Mesenchymal stem cell (in vitro differentiated cells and primary cell): Measurements from ENCODE around the gene CNBD2.
"Not testable (repeated sequence)": the region's sequence is repeated elsewhere in the genome, so short reads cannot be mapped to it uniquely, and the experiment has no call there.

Experiments
- DNase-seq: peaks from one replicate; pipeline ENCODE4 v3.0.0-alpha.2; 2013
- H2AFZ ChIP-seq: one replicate; pipeline ENCODE4 v1.6.1; 2013; ENCODE audit warnings: low read depth, mild to moderate bottlenecking, control low read depth, inconsistent platforms, low read length, moderate library complexity
- H2AK5ac ChIP-seq: 2 replicates; pipeline ENCODE4 v1.6.1; 2013; ENCODE audit warnings: low read length, moderate library complexity, mild to moderate bottlenecking, inconsistent platforms; ENCODE audit not compliant: severe bottlenecking
- H2BK120ac ChIP-seq: one replicate; pipeline ENCODE4 v1.6.1; 2013; ENCODE audit warnings: low read depth, mild to moderate bottlenecking, inconsistent platforms, low read length, moderate library complexity
- H2BK12ac ChIP-seq, 2 experiments: one replicate each; pipeline ENCODE4 v1.6.1; 2013; ENCODE audit warnings: inconsistent platforms in 2 of 2, low read length in 2 of 2, mild to moderate bottlenecking in 2 of 2, moderate library complexity in 2 of 2, control low read depth in 1 of 2
- H2BK15ac ChIP-seq: one replicate; pipeline ENCODE4 v1.6.1; 2013; ENCODE audit warnings: mild to moderate bottlenecking, low read depth, inconsistent platforms; ENCODE audit not compliant: poor library complexity, severe bottlenecking
- H2BK5ac ChIP-seq: 2 replicates; pipeline ENCODE4 v1.6.1; 2013; ENCODE audit warnings: low read depth, mild to moderate bottlenecking, low read length, control low read depth, inconsistent platforms; ENCODE audit not compliant: poor library complexity, severe bottlenecking
- H3K14ac ChIP-seq, 2 experiments: one replicate each; pipeline ENCODE4 v1.6.1; 2013; ENCODE audit warnings: inconsistent platforms in 2 of 2, low read length in 2 of 2, control low read depth in 1 of 2, mild to moderate bottlenecking in 1 of 2, moderate library complexity in 1 of 2
- H3K18ac ChIP-seq, 2 experiments: one replicate each; pipeline ENCODE4 v1.6.1; 2013; ENCODE audit warnings: inconsistent platforms in 2 of 2, low read length in 2 of 2, control low read depth in 1 of 2, low read depth in 1 of 2, mild to moderate bottlenecking in 1 of 2
- H3K23ac ChIP-seq, 2 experiments: one replicate each; pipeline ENCODE4 v1.6.1; 2013; ENCODE audit warnings: inconsistent platforms in 2 of 2, low read length in 2 of 2, mild to moderate bottlenecking in 2 of 2, moderate library complexity in 2 of 2, control low read depth in 1 of 2
- H3K27ac ChIP-seq: 2 replicates; pipeline ENCODE4 v1.5.1; 2013; ENCODE audit warnings: mild to moderate bottlenecking, moderate library complexity, low read length, control low read depth, inconsistent platforms; ENCODE audit not compliant: poor library complexity, severe bottlenecking
- H3K27me3 ChIP-seq, 2 experiments: 2 replicates each; pipeline versions ENCODE4 v1.6.1 to v1.7.0; 2013; ENCODE audit warnings: low read length in 2 of 2, mild to moderate bottlenecking in 2 of 2, moderate library complexity in 2 of 2, control low read depth in 1 of 2, inconsistent platforms in 1 of 2; ENCODE audit not compliant: control insufficient read depth in 1 of 2, insufficient read depth in 1 of 2
- H3K36me3 ChIP-seq, 2 experiments: 2 replicates each; pipeline versions ENCODE4 v1.6.1 to v1.7.0; 2013; ENCODE audit warnings: low read length in 2 of 2, control low read depth in 1 of 2, inconsistent platforms in 1 of 2, low read depth in 1 of 2, mild to moderate bottlenecking in 1 of 2; ENCODE audit not compliant: insufficient read depth in 2 of 2, control insufficient read depth in 1 of 2
- H3K4ac ChIP-seq, 2 experiments: one replicate each; pipeline ENCODE4 v1.6.1; 2013; ENCODE audit warnings: inconsistent platforms in 2 of 2, low read length in 2 of 2, mild to moderate bottlenecking in 2 of 2, moderate library complexity in 2 of 2, control low read depth in 1 of 2, low read depth in 1 of 2
- H3K4me1 ChIP-seq: 2 replicates; pipeline ENCODE4 v1.6.1; 2013; ENCODE audit warnings: low read depth, low read length, control low read depth; ENCODE audit not compliant: control insufficient read depth, insufficient read depth
- H3K4me2 ChIP-seq: 2 replicates; pipeline ENCODE4 v1.6.1; 2013; ENCODE audit warnings: low read length, mild to moderate bottlenecking, inconsistent platforms; ENCODE audit not compliant: poor library complexity, severe bottlenecking
- H3K4me3 ChIP-seq, 2 experiments: 2 replicates each; pipeline versions ENCODE4 v1.5.1 to v1.7.0; 2013; ENCODE audit warnings: low read length in 2 of 2, mild to moderate bottlenecking in 2 of 2, control low read depth in 1 of 2, low read depth in 1 of 2; ENCODE audit not compliant: insufficient read depth in 1 of 2
- H3K79me1 ChIP-seq: replicated peaks from 2 replicates; pipeline ENCODE4 v1.6.1; 2013; ENCODE audit warnings: mild to moderate bottlenecking, control low read depth, low read length, inconsistent platforms; ENCODE audit not compliant: poor library complexity, severe bottlenecking
- H3K9ac ChIP-seq: 2 replicates; pipeline ENCODE4 v1.7.0; 2013; ENCODE audit warnings: mild to moderate bottlenecking, low read length, moderate library complexity
- H3K9me3 ChIP-seq: 2 replicates; pipeline ENCODE4 v1.7.0; 2013; ENCODE audit warnings: mild to moderate bottlenecking, low read length; ENCODE audit not compliant: control insufficient read depth
- H4K8ac ChIP-seq: one replicate; pipeline ENCODE4 v1.6.1; 2013; ENCODE audit warnings: inconsistent platforms, mild to moderate bottlenecking, low read length, moderate library complexity
- H4K91ac ChIP-seq: one replicate; pipeline ENCODE4 v1.6.1; 2013; ENCODE audit warnings: mild to moderate bottlenecking, low read length, inconsistent platforms
- WGBS: methylation state at CpG from one replicate; pipeline ENCODE4 v1.1.7; 2013; ENCODE audit warnings: mixed read lengths; 5-methylcytosine and 5-hydroxymethylcytosine counted together

The CNBD2 gene

GRCh38 chr20:36053863-36054518 lies 85.6 kb downstream of the CNBD2 start:
- 90% methylated on average over 9 of the region's 9 CpGs for WGBS
- H3K23ac ChIP-seq, H3K4ac ChIP-seq, H2AFZ ChIP-seq, H3K9ac ChIP-seq, H3K9me3 ChIP-seq, H3K79me1 ChIP-seq, H3K4me1 ChIP-seq, H2BK5ac ChIP-seq, H3K18ac ChIP-seq, H4K91ac ChIP-seq, H2BK15ac ChIP-seq, H3K4me3 ChIP-seq, H3K4me2 ChIP-seq, H3K14ac ChIP-seq, H2AK5ac ChIP-seq, H3K36me3 ChIP-seq, H3K27me3 ChIP-seq, H2BK120ac ChIP-seq, H2BK12ac ChIP-seq, H3K27ac ChIP-seq, H4K8ac ChIP-seq, DNase-seq: not testable (repeated sequence)

DNA sequence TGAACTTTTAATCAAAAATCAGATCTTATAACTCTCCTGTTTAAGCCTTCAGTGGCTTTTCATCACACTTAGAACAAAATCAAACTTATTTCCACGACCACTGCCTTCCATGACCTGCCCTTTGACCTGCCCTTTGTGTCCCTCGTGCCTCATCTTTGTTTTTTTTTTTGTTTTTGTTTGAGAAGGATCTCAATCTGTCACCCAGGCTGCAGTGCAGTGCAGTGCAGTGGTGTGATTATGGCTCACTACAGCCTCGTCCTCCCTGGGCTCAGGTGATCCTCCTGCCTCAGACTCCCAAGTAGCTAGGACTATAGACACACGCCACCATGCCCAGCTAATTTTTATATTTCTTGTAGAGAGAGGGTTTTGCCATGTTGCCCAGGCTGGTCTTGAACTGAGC lies 86.8 kb downstream of the CNBD2 start:
- peaks cover 0 to 5% of the 10 kb centered on the region in 2 experiments for H3K27me3 ChIP-seq

DNA sequence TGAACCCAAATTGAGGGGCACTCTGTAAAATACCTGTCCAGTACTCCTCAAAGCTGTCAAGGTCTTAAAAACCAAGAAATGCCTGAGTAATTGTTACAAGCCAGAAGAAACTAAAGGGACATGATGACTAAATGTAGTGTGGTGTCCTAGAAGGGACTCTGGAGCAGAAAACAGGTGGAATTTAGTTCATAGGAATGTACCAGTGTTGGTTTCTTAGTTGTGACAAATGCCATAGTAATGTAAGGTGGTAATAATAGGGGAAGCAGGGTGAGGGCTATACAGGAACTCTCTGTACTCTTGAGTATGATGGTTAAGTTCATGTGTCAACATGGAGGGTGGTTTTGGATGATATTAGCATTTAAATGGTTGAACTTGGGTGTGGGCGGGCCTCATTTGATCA lies 92.3 kb downstream of the CNBD2 start:
- H2BK5ac ChIP-seq = no peak overlapping the region
- no peak overlapping the region for H2AFZ ChIP-seq
- no peak overlapping the region for H3K27ac ChIP-seq
- no peaks in the 10 kb centered on the region for H3K36me3 ChIP-seq
- no peak overlapping the region for H2BK12ac ChIP-seq
- H3K27me3 ChIP-seq = no peaks in the 10 kb centered on the region
- DNase-seq = no peak
- no peak overlapping the region for H3K4me2 ChIP-seq
- no peak overlapping the region for H4K91ac ChIP-seq
- no peak overlapping the region for H2BK120ac ChIP-seq
- no peak overlapping the region for H3K4me3 ChIP-seq
- no peaks in the 10 kb centered on the region for H3K9me3 ChIP-seq
- H3K18ac ChIP-seq = no peak overlapping the region
- no peak overlapping the region for H3K4ac ChIP-seq
- no peak overlapping the region for H3K9ac ChIP-seq
- no peak overlapping the region for H4K8ac ChIP-seq
- H3K79me1 ChIP-seq = no peaks in the 10 kb centered on the region
- no peak overlapping the region for H3K23ac ChIP-seq
- H3K4me1 ChIP-seq = peaks cover 13% of the 10 kb centered on the region
- H3K14ac ChIP-seq = no peak overlapping the region
- no peak overlapping the region for H2AK5ac ChIP-seq
- no peak overlapping the region for H2BK15ac ChIP-seq
- 97% methylated on average over 1 of the region's 1 CpG for WGBS

More for the DNA sequence above, 86.8 kb downstream of the CNBD2 start:
- no peak overlapping the region for H2AFZ ChIP-seq
- no peak for DNase-seq
- no peak overlapping the region for H2BK120ac ChIP-seq
- H3K14ac ChIP-seq = no peak overlapping the region
- H3K18ac ChIP-seq = no peak overlapping the region
- no peak overlapping the region for H2BK5ac ChIP-seq
- H3K36me3 ChIP-seq = no peaks in the 10 kb centered on the region
- H4K91ac ChIP-seq = no peak overlapping the region
- H2BK15ac ChIP-seq = no peak overlapping the region
- H3K79me1 ChIP-seq = no peaks in the 10 kb centered on the region
- H3K4me3 ChIP-seq = no peak overlapping the region
- no peak overlapping the region for H4K8ac ChIP-seq
- H3K9ac ChIP-seq = no peak overlapping the region
- H3K27ac ChIP-seq = no peak overlapping the region
- H3K4ac ChIP-seq = no peak overlapping the region
- no peak overlapping the region for H2BK12ac ChIP-seq
- peaks cover 3% of the 10 kb centered on the region for H3K4me1 ChIP-seq
- no peak overlapping the region for H3K4me2 ChIP-seq
- H3K9me3 ChIP-seq = no peaks in the 10 kb centered on the region
- WGBS = 83% methylated on average over 4 of the region's 4 CpGs
- H3K23ac ChIP-seq = no peak overlapping the region
- no peak overlapping the region for H2AK5ac ChIP-seq

DNA sequence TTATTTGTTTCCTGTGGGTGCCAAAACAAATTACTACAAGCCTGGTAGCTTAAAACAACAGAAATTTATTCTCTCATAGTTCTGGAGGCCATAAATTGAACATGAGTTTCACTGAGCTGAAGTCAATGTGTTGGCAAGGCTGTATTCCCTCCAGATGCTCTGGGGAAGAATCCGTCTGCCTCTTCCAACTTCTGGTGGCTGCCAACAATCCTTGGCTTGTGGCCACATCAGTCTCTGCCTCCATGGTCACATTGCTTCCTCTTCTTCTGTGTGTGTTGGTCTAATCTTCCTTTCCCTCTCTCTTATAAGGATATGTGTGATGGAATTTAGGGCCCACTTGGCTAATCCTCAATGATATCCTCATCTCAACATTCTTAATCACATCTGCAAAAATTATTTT lies 93.4 kb downstream of the CNBD2 start:
- Histone ChIP-seq H3K18ac (no peak overlapping the region), H3K14ac (no peak overlapping the region), H3K36me3 (no peaks in the 10 kb centered on the region), H2BK12ac (no peak overlapping the region), H3K4me1 (peaks cover 15% of the 10 kb centered on the region), H2AK5ac (no peak overlapping the region), H3K4me3 (no peak overlapping the region), H3K4me2 (no peak overlapping the region), H3K23ac (no peak overlapping the region), H3K79me1 (no peaks in the 10 kb centered on the region), H2BK15ac (no peak overlapping the region), H3K9me3 (no peaks in the 10 kb centered on the region), H4K91ac (no peak overlapping the region), H2BK5ac (no peak overlapping the region), H2AFZ (no peak overlapping the region), H4K8ac (no peak overlapping the region), H3K27ac (no peak overlapping the region), H3K9ac (no peak overlapping the region), H3K4ac (no peak overlapping the region), H3K27me3 (no peaks in the 10 kb centered on the region), H2BK120ac (no peak overlapping the region)
- no peak for DNase-seq
- no CpG with 5 or more reads among the region's 1 CpG for WGBS
